HUES64 (cell line): ENCODE measurements around the gene ROR2.

ENCODE experiments used
- H3K27ac ChIP-seq: 2 replicates; pipeline ENCODE4 v1.7.0; 2013; ENCODE audit warnings: low read depth, low read length, inconsistent platforms
- H3K27me3 ChIP-seq: 2 replicates; pipeline ENCODE4 v1.6.1; 2013; ENCODE audit warnings: mild to moderate bottlenecking, low read length; ENCODE audit not compliant: insufficient read depth
- H3K36me3 ChIP-seq: 2 replicates; pipeline ENCODE4 v1.6.1; 2013; ENCODE audit warnings: mild to moderate bottlenecking, low read length; ENCODE audit not compliant: insufficient read depth
- H3K4me1 ChIP-seq: 2 replicates; pipeline ENCODE4 v1.6.1; 2013; ENCODE audit warnings: mild to moderate bottlenecking, low read length, moderate library complexity; ENCODE audit not compliant: insufficient read depth
- H3K4me3 ChIP-seq: 2 replicates; pipeline ENCODE4 v1.5.1; 2013; ENCODE audit warnings: mild to moderate bottlenecking, low read length, moderate library complexity
- H3K9ac ChIP-seq: 2 replicates; pipeline ENCODE4 v1.6.1; 2013; ENCODE audit warnings: mild to moderate bottlenecking, low read depth, low read length
- H3K9me3 ChIP-seq: 2 replicates; pipeline ENCODE4 v1.6.1; 2013; ENCODE audit warnings: low read depth, low read length; ENCODE audit not compliant: insufficient read depth
- WGBS: fragments of 150-250, 120-280 bp; methylation state at CpG from one replicate; pipeline ENCODE4 v1.1.7; 2013; ENCODE audit warnings: missing lambda C conversion rate; 5-methylcytosine and 5-hydroxymethylcytosine counted together

The ROR2 gene

GRCh38 chr9:91751922-91752321, 198.1 kb downstream of the ROR2 start:
- Histone ChIP-seq H3K27ac (no peak overlapping the region), H3K36me3 (peaks cover 2% of the 10 kb centered on the region; the same call in 1 of the 2 replicates), H3K9me3 (no peaks in the 10 kb centered on the region), H3K27me3 (no peaks in the 10 kb centered on the region), H3K4me1 (peaks cover 3% of the 10 kb centered on the region; the same call in 1 of the 2 replicates), H3K4me3 (no peak overlapping the region), H3K9ac (no peak overlapping the region)
- WGBS, result 100% methylated on average over 2 of the region's 2 CpGs

- Histone ChIP-seq H3K27ac (no peak overlapping the region), H3K9ac (no peak overlapping the region), H3K4me1 (no peaks in the 10 kb centered on the region), H3K36me3 (peaks cover 2% of the 10 kb centered on the region; the same call in 1 of the 2 replicates), H3K4me3 (no peak overlapping the region), H3K9me3 (no peaks in the 10 kb centered on the region), H3K27me3 (no peaks in the 10 kb centered on the region)
- 92% methylated on average over 6 of the region's 6 CpGs for WGBS
These were observed 199.7 kb downstream of the ROR2 start for GRCh38 chr9:91750343-91750742.

- Histone ChIP-seq H3K9ac (no peak overlapping the region), H3K9me3 (no peaks in the 10 kb centered on the region), H3K4me1 (no peaks in the 10 kb centered on the region), H3K4me3 (no peak overlapping the region), H3K27ac (no peak overlapping the region), H3K27me3 (no peaks in the 10 kb centered on the region), H3K36me3 (no peaks in the 10 kb centered on the region)
- 96% methylated on average over 8 of the region's 9 CpGs for WGBS
These were observed 203.1 kb downstream of the ROR2 start for GRCh38 chr9:91746904-91747303.

- no peaks in the 10 kb centered on the region for H3K27me3 ChIP-seq
- no peak overlapping the region for H3K9ac ChIP-seq
- no peaks in the 10 kb centered on the region for H3K9me3 ChIP-seq
- H3K4me3 ChIP-seq, result no peak overlapping the region
- no peaks in the 10 kb centered on the region for H3K4me1 ChIP-seq
- H3K27ac ChIP-seq, result no peak overlapping the region
- 97% methylated on average over 10 of the region's 10 CpGs for WGBS
- no peaks in the 10 kb centered on the region for H3K36me3 ChIP-seq
These were observed 203.7 kb downstream of the ROR2 start for GRCh38 chr9:91746357-91746756.

GRCh38 chr9:91744114-91744513, 205.9 kb downstream of the ROR2 start:
- 91% methylated on average over 7 of the region's 7 CpGs for WGBS
- H3K27ac ChIP-seq, result no peak overlapping the region
- no peaks in the 10 kb centered on the region for H3K9me3 ChIP-seq
- no peaks in the 10 kb centered on the region for H3K4me1 ChIP-seq
- H3K4me3 ChIP-seq, result no peak overlapping the region
- no peaks in the 10 kb centered on the region for H3K27me3 ChIP-seq
- no peaks in the 10 kb centered on the region for H3K36me3 ChIP-seq
- H3K9ac ChIP-seq, result no peak overlapping the region

- no peaks in the 10 kb centered on the region; the same call in 1 of the 2 replicates for H3K36me3 ChIP-seq
- no peaks in the 10 kb centered on the region for H3K9me3 ChIP-seq
- no peaks in the 10 kb centered on the region for H3K27me3 ChIP-seq
- H3K4me3 ChIP-seq, result no peak overlapping the region
- H3K9ac ChIP-seq, result no peak overlapping the region
- H3K4me1 ChIP-seq, result no peaks in the 10 kb centered on the region
- no peak overlapping the region for H3K27ac ChIP-seq
These were observed 208.5 kb downstream of the ROR2 start for GRCh38 chr9:91741522-91741921.

- Histone ChIP-seq H3K27me3 (no peaks in the 10 kb centered on the region), H3K36me3 (peaks cover 7% of the 10 kb centered on the region; the same call in 1 of the 2 replicates), H3K9me3 (no peaks in the 10 kb centered on the region), H3K27ac (no peak overlapping the region), H3K4me1 (no peaks in the 10 kb centered on the region), H3K4me3 (no peak overlapping the region), H3K9ac (no peak overlapping the region)
- 93% methylated on average over 10 of the region's 10 CpGs for WGBS
These were observed 209.3 kb downstream of the ROR2 start for GRCh38 chr9:91740701-91741100.

- 95% methylated on average over 16 of the region's 16 CpGs for WGBS
- Histone ChIP-seq H3K9me3 (no peaks in the 10 kb centered on the region), H3K9ac (no peak overlapping the region), H3K27ac (no peak overlapping the region), H3K4me1 (no peaks in the 10 kb centered on the region), H3K27me3 (no peaks in the 10 kb centered on the region), H3K36me3 (peaks cover 7% of the 10 kb centered on the region; the same call in 1 of the 2 replicates), H3K4me3 (no peak overlapping the region)
These were observed 213.0 kb downstream of the ROR2 start for GRCh38 chr9:91736898-91737601.

GRCh38 chr9:91736311-91736710, 213.7 kb downstream of the ROR2 start:
- peaks cover 7% of the 10 kb centered on the region; the same call in 1 of the 2 replicates for H3K36me3 ChIP-seq
- H3K27me3 ChIP-seq, result no peaks in the 10 kb centered on the region
- no peak overlapping the region for H3K27ac ChIP-seq
- H3K4me3 ChIP-seq, result no peak overlapping the region
- H3K9ac ChIP-seq, result no peak overlapping the region
- 95% methylated on average over 5 of the region's 5 CpGs for WGBS
- no peaks in the 10 kb centered on the region for H3K4me1 ChIP-seq
- H3K9me3 ChIP-seq, result no peaks in the 10 kb centered on the region

GRCh38 chr9:91735049-91735448, 215.0 kb downstream of the ROR2 start:
- Histone ChIP-seq H3K4me1 (no peaks in the 10 kb centered on the region), H3K9me3 (no peaks in the 10 kb centered on the region), H3K27ac (no peak overlapping the region), H3K36me3 (peaks cover 7% of the 10 kb centered on the region; the same call in 1 of the 2 replicates), H3K9ac (no peak overlapping the region), H3K4me3 (no peak overlapping the region), H3K27me3 (no peaks in the 10 kb centered on the region)
- 95% methylated on average over 1 of the region's 1 CpG for WGBS

- H3K4me1 ChIP-seq, result no peaks in the 10 kb centered on the region
- H3K27me3 ChIP-seq, result no peaks in the 10 kb centered on the region
- WGBS, result 60% methylated on average over 14 of the region's 14 CpGs
- no peaks in the 10 kb centered on the region for H3K9me3 ChIP-seq
- H3K27ac ChIP-seq, result no peak overlapping the region
- H3K4me3 ChIP-seq, result no peak overlapping the region
- H3K36me3 ChIP-seq, result peaks cover 11% of the 10 kb centered on the region; the same call in 1 of the 2 replicates
- no peak overlapping the region for H3K9ac ChIP-seq
These were observed 215.6 kb downstream of the ROR2 start for GRCh38 chr9:91734371-91734981.
